ENCODE measurements around the gene NCOA7. TPM values are rescaled to one million over a fixed set of nuclear protein-coding genes. Genes with fewer than 3 reads are reported as not detected.

The NCOA7 gene
- total RNA-seq, 4 donors from 2014 or later, result 17.9 to 72.8 (median 40.6) TPM

GRCh38 chr6:125792680-125793079 lies 1.9 kb downstream of the NCOA7 start:
- Histone ChIP-seq H3K27ac (peak overlapping the region; percentile 29 to 98), H3K36me3 (no peaks in the 10 kb centered on the region), H3K4me3 (no peak overlapping the region), H3K4me1 (no peaks in the 10 kb centered on the region), H3K27me3 (no peaks in the 10 kb centered on the region), H3K9me3 (no peaks in the 10 kb centered on the region)
- intact Hi-C loops (cut with DNase I; ENCODE audit: low total_unique reads), result no loop called here
- TF ChIP-seq CTCF (IDR thresholded peaks at IDR 0.05), result no peak
- no peak for TF ChIP-seq POLR2A (IDR thresholded peaks at IDR 0.05)
- no peak for DNase-seq

- Histone ChIP-seq H3K9me3 (no peaks in the 10 kb centered on the region), H3K36me3 (no peaks in the 10 kb centered on the region), H3K27ac (peak overlapping the region; percentile 29 to 98), H3K4me1 (no peaks in the 10 kb centered on the region), H3K27me3 (no peaks in the 10 kb centered on the region), H3K4me3 (no peak overlapping the region)
- intact Hi-C loops (cut with DNase I; ENCODE audit: low total_unique reads), result no loop called here
- DNase-seq, result no peak
- TF ChIP-seq POLR2A (IDR thresholded peaks at IDR 0.05) (peak in 1 of 2 donors; percentile 19), CTCF (IDR thresholded peaks at IDR 0.05) (no peak)
Measured at GRCh38 chr6:125793280-125793679, 2.5 kb downstream of the NCOA7 start.

GRCh38 chr6:125793863-125794262 lies 3.1 kb downstream of the NCOA7 start:
- Histone ChIP-seq H3K9me3 (no peaks in the 10 kb centered on the region), H3K4me1 (no peaks in the 10 kb centered on the region), H3K36me3 (no peaks in the 10 kb centered on the region), H3K27ac (peak overlapping the region; percentile 29 to 98), H3K4me3 (no peak overlapping the region), H3K27me3 (no peaks in the 10 kb centered on the region)
- no peak for DNase-seq
- TF ChIP-seq POLR2A (IDR thresholded peaks at IDR 0.05), result no peak
- no peak for TF ChIP-seq CTCF (IDR thresholded peaks at IDR 0.05)
- intact Hi-C loops (cut with DNase I; ENCODE audit: low total_unique reads), result no loop called here

GRCh38 chr6:125794342-125795137 lies 3.8 kb downstream of the NCOA7 start:
- intact Hi-C loops (cut with DNase I; ENCODE audit: low total_unique reads), result no loop called here
- H3K27ac ChIP-seq, result peak overlapping the region in 1 of 2 donors; percentile 98
- H3K36me3 ChIP-seq, result no peaks in the 10 kb centered on the region
- no peak for DNase-seq
- H3K27me3 ChIP-seq, result no peaks in the 10 kb centered on the region
- TF ChIP-seq POLR2A (IDR thresholded peaks at IDR 0.05) (no peak), CTCF (IDR thresholded peaks at IDR 0.05) (no peak)
- H3K4me3 ChIP-seq, result no peak overlapping the region
- H3K4me1 ChIP-seq, result no peaks in the 10 kb centered on the region
- no peaks in the 10 kb centered on the region for H3K9me3 ChIP-seq

GRCh38 chr6:125795301-125795700 lies 4.5 kb downstream of the NCOA7 start:
- no peaks in the 10 kb centered on the region for H3K36me3 ChIP-seq
- H3K4me3 ChIP-seq, result no peak overlapping the region
- no peaks in the 10 kb centered on the region for H3K4me1 ChIP-seq
- intact Hi-C loops (cut with DNase I; ENCODE audit: low total_unique reads), result no loop called here
- TF ChIP-seq POLR2A (IDR thresholded peaks at IDR 0.05) (no peak), CTCF (IDR thresholded peaks at IDR 0.05) (no peak)
- no peak for DNase-seq
- H3K27ac ChIP-seq, result peak overlapping the region in 1 of 2 donors; percentile 14
- H3K27me3 ChIP-seq, result no peaks in the 10 kb centered on the region
- no peaks in the 10 kb centered on the region for H3K9me3 ChIP-seq
